Esophagus muscularis mucosa (tissue), 4 donors: ENCODE measurements around the gene FAM234A.

Source experiments
- EP300 ChIP-seq: sonication (generic); formaldehyde crosslinking; IDR thresholded peaks from one replicate; pipeline ENCODE4 v1.6.1; 2017; ENCODE audit warnings: antibody characterized with exemption
- POLR2A ChIP-seq: fragments of 450-650 bp; IDR thresholded peaks from one replicate; pipeline ENCODE4 v1.6.1; 2017; ENCODE audit warnings: antibody characterized with exemption, moderate library complexity, mild to moderate bottlenecking, low read depth
- TF ChIP-seq, protein P1 (sequence below), 3 experiments: fragments of 200-600 bp in 2 of 3; fragments of 450-650 bp in 1 of 3; sonication (generic) in 2 of 3; IDR thresholded peaks; one replicate each; pipeline ENCODE4 v1.5.1; 2017 to 2019; ENCODE audit warnings: antibody characterized with exemption in 3 of 3, mild to moderate bottlenecking in 2 of 3, moderate library complexity in 1 of 3

DNA sequence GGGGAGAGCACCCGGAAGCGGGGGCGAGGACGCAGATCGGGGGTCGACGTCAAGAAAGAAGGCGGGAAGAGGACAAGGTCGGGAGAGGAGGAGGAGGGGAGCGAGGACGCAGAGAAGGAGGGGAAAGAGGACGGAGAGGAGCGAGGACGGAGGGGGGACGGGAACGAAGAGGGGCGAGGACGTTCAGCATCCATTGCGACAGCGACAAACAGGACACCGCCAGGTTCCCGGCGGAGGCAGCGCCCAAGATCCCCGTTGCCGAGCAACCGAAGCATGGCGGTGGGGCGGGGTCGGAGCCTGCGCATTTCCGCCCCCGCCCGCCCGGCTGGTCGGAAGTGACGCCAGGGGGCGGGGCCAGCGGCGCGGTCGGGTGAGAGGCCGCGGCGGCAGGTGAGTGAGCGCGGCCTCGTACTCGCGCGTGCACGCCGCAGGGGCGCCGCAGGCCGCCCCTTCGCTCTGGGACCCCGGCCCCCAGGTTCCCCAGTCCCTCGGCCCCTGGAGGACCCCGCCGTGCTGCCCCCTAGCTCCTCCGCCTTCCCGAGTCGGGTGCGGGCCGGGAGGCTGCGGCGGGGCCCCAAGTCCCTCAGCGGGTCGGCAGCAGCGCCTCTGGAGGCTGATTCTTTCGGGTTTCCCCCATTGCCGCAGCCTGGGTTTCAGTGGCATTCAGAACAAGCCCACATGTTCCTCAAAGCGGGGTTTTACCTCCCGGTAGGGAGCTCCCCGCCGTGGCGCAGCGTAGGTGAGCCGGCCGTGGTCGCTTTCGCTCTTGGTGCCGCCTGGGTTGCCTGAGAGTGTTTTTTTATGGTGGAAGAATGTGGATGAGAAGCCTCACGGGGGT lies at the start of gene FAM234A:
- TF ChIP-seq POLR2A = peak; percentile 94
- TF ChIP-seq, protein P1, sequence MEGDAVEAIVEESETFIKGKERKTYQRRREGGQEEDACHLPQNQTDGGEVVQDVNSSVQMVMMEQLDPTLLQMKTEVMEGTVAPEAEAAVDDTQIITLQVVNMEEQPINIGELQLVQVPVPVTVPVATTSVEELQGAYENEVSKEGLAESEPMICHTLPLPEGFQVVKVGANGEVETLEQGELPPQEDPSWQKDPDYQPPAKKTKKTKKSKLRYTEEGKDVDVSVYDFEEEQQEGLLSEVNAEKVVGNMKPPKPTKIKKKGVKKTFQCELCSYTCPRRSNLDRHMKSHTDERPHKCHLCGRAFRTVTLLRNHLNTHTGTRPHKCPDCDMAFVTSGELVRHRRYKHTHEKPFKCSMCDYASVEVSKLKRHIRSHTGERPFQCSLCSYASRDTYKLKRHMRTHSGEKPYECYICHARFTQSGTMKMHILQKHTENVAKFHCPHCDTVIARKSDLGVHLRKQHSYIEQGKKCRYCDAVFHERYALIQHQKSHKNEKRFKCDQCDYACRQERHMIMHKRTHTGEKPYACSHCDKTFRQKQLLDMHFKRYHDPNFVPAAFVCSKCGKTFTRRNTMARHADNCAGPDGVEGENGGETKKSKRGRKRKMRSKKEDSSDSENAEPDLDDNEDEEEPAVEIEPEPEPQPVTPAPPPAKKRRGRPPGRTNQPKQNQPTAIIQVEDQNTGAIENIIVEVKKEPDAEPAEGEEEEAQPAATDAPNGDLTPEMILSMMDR (IDR thresholded peaks at IDR 0.05) = peak in 2 of 3 experiments; percentile 36 to 40
- peak; percentile 19 for TF ChIP-seq EP300
